Cardiac muscle cell (in vitro differentiated cells and primary cell): ENCODE measurements around the gene POLN. TPM values are rescaled to one million over a fixed set of nuclear protein-coding genes. Genes with fewer than 3 reads are reported as not detected.
A peak's percentile ranks its signal among the peaks of the same experiment; 100 is the strongest.

Source experiments
- DNase-seq, 2 donors: peaks; one replicate each; pipeline versions ENCODE4 v3.0.0 to v3.0.0-alpha.2; 2010 to 2017; ENCODE audit warnings: low read depth in 1 of 2, low spot score in 1 of 2
- H3K27ac ChIP-seq: fragments of 200-600 bp; sonication (generic); 2 replicates; pipeline ENCODE4 v1.5.1; 2016
- H3K27me3 ChIP-seq: fragments of 200-600 bp; sonication (generic); 2 replicates; pipeline ENCODE4 v1.6.0; 2016; ENCODE audit warnings: control low read depth
- H3K36me3 ChIP-seq: fragments of 200-600 bp; sonication (generic); 2 replicates; pipeline ENCODE4 v1.5.1; 2016; ENCODE audit warnings: control low read depth
- H3K4me1 ChIP-seq: fragments of 200-600 bp; sonication (generic); 2 replicates; pipeline ENCODE4 v1.8.1; 2017; ENCODE audit warnings: low read depth, mild to moderate bottlenecking, mixed run types
- H3K4me3 ChIP-seq: fragments of 200-600 bp; sonication (generic); 2 replicates; pipeline ENCODE4 v1.5.1; 2016; ENCODE audit warnings: mild to moderate bottlenecking
- H3K9me3 ChIP-seq: fragments of 200-600 bp; sonication (generic); 2 replicates; pipeline ENCODE4 v1.5.1; 2017; ENCODE audit warnings: low read depth, mild to moderate bottlenecking, control low read depth
- polyA plus RNA-seq: library from polyadenylated mRNA; unstranded; fragments of >200 nt; fragmentation: Nextera tagmentation; extraction: Ambion mirVana; gene quantifications from 2 replicates; pipeline ENCODE4 v1.2.1, GENCODE V29; 2016
- total RNA-seq: library from RNA; depleted of rRNA; stranded (reverse); fragments of >200 nt; gene quantifications from 2 replicates; pipeline ENCODE4 v1.2.3, GENCODE V29; 2016
- TF ChIP-seq, protein P1 (sequence below): IDR thresholded peaks from 2 replicates; pipeline ENCODE4 v1.5.1; 2012; ENCODE audit warnings: low read depth, mild to moderate bottlenecking, low read length

POLN gene
- total and polyA plus RNA-seq, 2 experiments from 2014 or later, result 5.2 to 9.0 TPM

DNA sequence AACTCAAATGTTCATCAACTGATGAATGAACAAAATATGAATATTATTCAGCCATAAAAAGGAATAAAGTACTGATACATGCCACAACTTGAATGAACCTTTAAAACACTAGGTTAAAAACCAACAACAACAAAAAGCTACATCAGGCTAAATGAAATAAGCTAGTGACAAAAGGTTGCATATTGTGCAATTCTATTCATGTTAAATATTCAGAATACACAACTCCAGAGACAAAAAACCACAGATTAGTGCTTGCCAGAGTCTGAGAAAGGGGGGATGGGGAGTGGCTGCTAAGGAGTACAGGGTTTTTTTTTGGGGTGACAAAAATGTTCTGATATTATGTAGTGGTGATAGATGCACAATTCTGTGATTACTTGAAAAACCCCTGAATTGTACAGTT lies 58.5 kb downstream of the POLN start:
- H3K36me3 ChIP-seq, result no peaks in the 10 kb centered on the region
- no peak overlapping the region for H3K4me3 ChIP-seq
- peak in 1 of 2 donors; percentile 74 for DNase-seq
- TF ChIP-seq, protein P1, sequence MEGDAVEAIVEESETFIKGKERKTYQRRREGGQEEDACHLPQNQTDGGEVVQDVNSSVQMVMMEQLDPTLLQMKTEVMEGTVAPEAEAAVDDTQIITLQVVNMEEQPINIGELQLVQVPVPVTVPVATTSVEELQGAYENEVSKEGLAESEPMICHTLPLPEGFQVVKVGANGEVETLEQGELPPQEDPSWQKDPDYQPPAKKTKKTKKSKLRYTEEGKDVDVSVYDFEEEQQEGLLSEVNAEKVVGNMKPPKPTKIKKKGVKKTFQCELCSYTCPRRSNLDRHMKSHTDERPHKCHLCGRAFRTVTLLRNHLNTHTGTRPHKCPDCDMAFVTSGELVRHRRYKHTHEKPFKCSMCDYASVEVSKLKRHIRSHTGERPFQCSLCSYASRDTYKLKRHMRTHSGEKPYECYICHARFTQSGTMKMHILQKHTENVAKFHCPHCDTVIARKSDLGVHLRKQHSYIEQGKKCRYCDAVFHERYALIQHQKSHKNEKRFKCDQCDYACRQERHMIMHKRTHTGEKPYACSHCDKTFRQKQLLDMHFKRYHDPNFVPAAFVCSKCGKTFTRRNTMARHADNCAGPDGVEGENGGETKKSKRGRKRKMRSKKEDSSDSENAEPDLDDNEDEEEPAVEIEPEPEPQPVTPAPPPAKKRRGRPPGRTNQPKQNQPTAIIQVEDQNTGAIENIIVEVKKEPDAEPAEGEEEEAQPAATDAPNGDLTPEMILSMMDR, result no peak
- no peaks in the 10 kb centered on the region for H3K9me3 ChIP-seq
- H3K27ac ChIP-seq, result no peak overlapping the region
- no peaks in the 10 kb centered on the region for H3K27me3 ChIP-seq
- peaks cover 5% of the 10 kb centered on the region for H3K4me1 ChIP-seq

- no peak overlapping the region for H3K27ac ChIP-seq
- peaks cover 5% of the 10 kb centered on the region for H3K4me1 ChIP-seq
- no peaks in the 10 kb centered on the region for H3K27me3 ChIP-seq
- peak in 1 of 2 donors; percentile 83 for DNase-seq
- TF ChIP-seq, protein P1, result no peak
- no peak overlapping the region for H3K4me3 ChIP-seq
- no peaks in the 10 kb centered on the region for H3K9me3 ChIP-seq
- H3K36me3 ChIP-seq, result no peaks in the 10 kb centered on the region
Measured at GRCh38 chr4:2182994-2183393, 58.9 kb downstream of the POLN start.

DNA sequence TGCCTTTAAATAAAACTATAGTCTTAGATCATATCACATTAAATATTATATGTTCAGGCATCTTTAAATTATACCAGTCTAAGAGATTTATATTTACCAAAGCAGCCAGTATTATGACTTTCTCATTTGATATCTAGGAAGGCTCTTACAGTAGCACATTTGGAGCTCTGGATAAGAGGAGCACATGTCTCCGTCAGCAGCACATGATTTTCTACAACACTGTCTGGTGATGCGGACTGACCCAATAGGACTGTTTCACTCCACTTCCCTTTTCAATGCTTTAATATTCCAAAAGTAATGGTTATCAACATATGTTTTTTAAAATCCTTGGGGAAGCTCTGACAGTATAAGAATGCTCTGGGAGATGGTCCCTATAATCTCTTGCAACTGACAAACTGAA lies 61.5 kb downstream of the POLN start:
- DNase-seq, result no peak
- no peak overlapping the region for H3K27ac ChIP-seq
- TF ChIP-seq, protein P1, result no peak
- peaks cover 5% of the 10 kb centered on the region for H3K4me1 ChIP-seq
- no peaks in the 10 kb centered on the region for H3K27me3 ChIP-seq
- H3K4me3 ChIP-seq, result no peak overlapping the region
- H3K36me3 ChIP-seq, result no peaks in the 10 kb centered on the region
- no peaks in the 10 kb centered on the region for H3K9me3 ChIP-seq

DNA sequence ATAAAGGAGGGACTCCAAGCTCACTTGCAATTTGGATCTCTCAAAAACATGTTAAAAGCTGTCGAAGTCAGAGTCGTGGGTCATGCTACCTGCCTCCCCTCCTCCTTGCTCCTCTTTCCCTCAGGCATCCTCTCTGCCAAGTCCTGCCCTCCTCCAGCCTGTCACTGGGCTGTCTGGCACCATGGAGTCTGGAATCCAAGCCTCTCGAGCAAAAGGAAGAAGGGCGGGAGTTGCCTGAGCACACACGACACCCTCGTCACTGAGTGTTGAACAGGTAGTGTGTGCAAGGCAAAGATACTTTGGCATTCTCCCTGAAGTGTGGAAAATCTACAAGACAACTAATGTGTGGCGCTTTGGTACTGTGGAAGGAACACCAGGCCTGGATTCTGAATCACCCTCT lies 62.2 kb downstream of the POLN start:
- Histone ChIP-seq H3K4me1 (peaks cover 5% of the 10 kb centered on the region), H3K27ac (no peak overlapping the region), H3K36me3 (no peaks in the 10 kb centered on the region), H3K4me3 (no peak overlapping the region), H3K9me3 (no peaks in the 10 kb centered on the region), H3K27me3 (no peaks in the 10 kb centered on the region)
- TF ChIP-seq, protein P1, result no peak
- DNase-seq, result peak in 1 of 2 donors; percentile 19

DNA sequence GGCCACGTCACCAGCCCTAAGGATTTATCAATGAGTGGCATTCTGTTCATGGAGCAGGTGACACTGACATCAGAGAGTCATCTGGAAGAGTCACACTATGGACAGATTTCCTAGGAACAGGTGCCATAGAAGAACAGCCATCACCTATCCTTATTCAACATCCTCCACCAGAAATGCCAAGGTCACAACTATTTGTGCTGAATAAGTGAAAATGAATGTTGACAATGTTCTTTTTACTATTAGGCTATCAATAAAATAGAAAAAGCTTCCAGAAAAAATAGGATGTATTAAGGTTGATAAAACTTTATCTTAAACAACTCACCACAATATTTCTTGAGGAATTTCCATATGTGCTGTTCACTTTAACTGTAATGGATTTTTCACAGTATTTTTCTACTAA lies 62.9 kb downstream of the POLN start:
- H3K27me3 ChIP-seq, result no peaks in the 10 kb centered on the region
- H3K27ac ChIP-seq, result no peak overlapping the region
- H3K4me3 ChIP-seq, result no peak overlapping the region
- no peaks in the 10 kb centered on the region for H3K9me3 ChIP-seq
- DNase-seq, result no peak
- H3K4me1 ChIP-seq, result peaks cover 5% of the 10 kb centered on the region
- H3K36me3 ChIP-seq, result no peaks in the 10 kb centered on the region
- TF ChIP-seq, protein P1, result no peak
